ENCODE data around the gene FAM240B. TPM values are rescaled to one million over a fixed set of nuclear protein-coding genes. Genes with fewer than 3 reads are reported as not detected.

Gene FAM240B
- total RNA-seq, 1 donor from 2014 or later, result not detected

GRCh38 chr9:38737246-38737645 is 17.3 kb upstream of the FAM240B start:
- Mint-ChIP-seq H3K36me3 (ENCODE audit: low read depth) (no peaks in the 10 kb centered on the region), H3K4me1 (no peaks in the 10 kb centered on the region), H3K27me3 (no peaks in the 10 kb centered on the region), H3K4me3 (no peak overlapping the region), H3K9me3 (no peaks in the 10 kb centered on the region), H3K27ac (no peak overlapping the region)
- ChIA-PET CTCF (no interaction called here), POLR2A (no interaction called here)
- DNase-seq (no peak), ATAC-seq (ENCODE audit: low read depth) (no peak)
- no peak for TF ChIP-seq CTCF (IDR thresholded peaks at IDR 0.05)
- intact Hi-C loops (cut with micrococcal nuclease), result no loop called here

GRCh38 chr9:38734831-38735230 is 14.9 kb upstream of the FAM240B start:
- Mint-ChIP-seq H3K27me3 (no peaks in the 10 kb centered on the region), H3K27ac (no peak overlapping the region), H3K9me3 (peaks cover 2% of the 10 kb centered on the region), H3K4me3 (no peak overlapping the region), H3K36me3 (ENCODE audit: low read depth) (no peaks in the 10 kb centered on the region), H3K4me1 (no peaks in the 10 kb centered on the region)
- CTCF ChIA-PET, result no interaction called here
- ATAC-seq (ENCODE audit: low read depth) (no peak), DNase-seq (no peak)
- intact Hi-C loops (cut with micrococcal nuclease), result no loop called here
- no peak for TF ChIP-seq CTCF (IDR thresholded peaks at IDR 0.05)
- POLR2A ChIA-PET, result no interaction called here

GRCh38 chr9:38733503-38733902 is 13.6 kb upstream of the FAM240B start:
- DNase-seq, result no peak
- no peak for ATAC-seq (ENCODE audit: low read depth)
- Mint-ChIP-seq H3K36me3 (ENCODE audit: low read depth) (no peaks in the 10 kb centered on the region), H3K4me3 (no peak overlapping the region), H3K4me1 (no peaks in the 10 kb centered on the region), H3K27me3 (no peaks in the 10 kb centered on the region), H3K27ac (no peak overlapping the region), H3K9me3 (peaks cover 2% of the 10 kb centered on the region)
- CTCF ChIA-PET, result no interaction called here
- TF ChIP-seq CTCF (IDR thresholded peaks at IDR 0.05), result no peak
- POLR2A ChIA-PET, result no interaction called here
- intact Hi-C loops (cut with micrococcal nuclease), result no loop called here

GRCh38 chr9:38732885-38733284 is 13.0 kb upstream of the FAM240B start:
- Mint-ChIP-seq H3K27ac (no peak overlapping the region), H3K27me3 (no peaks in the 10 kb centered on the region), H3K36me3 (ENCODE audit: low read depth) (no peaks in the 10 kb centered on the region), H3K9me3 (peaks cover 2% of the 10 kb centered on the region), H3K4me1 (no peaks in the 10 kb centered on the region), H3K4me3 (no peak overlapping the region)
- TF ChIP-seq CTCF (IDR thresholded peaks at IDR 0.05), result no peak
- DNase-seq, result no peak
- ATAC-seq (ENCODE audit: low read depth), result no peak
- CTCF ChIA-PET, result no interaction called here
- intact Hi-C loops (cut with micrococcal nuclease), result no loop called here
- POLR2A ChIA-PET, result no interaction called here

GRCh38 chr9:38727497-38728001 is 7.6 kb upstream of the FAM240B start:
- ATAC-seq (ENCODE audit: low read depth), result no peak
- no peak overlapping the region for H3K4me3 Mint-ChIP-seq
- no peak overlapping the region for H3K27ac Mint-ChIP-seq
- ChIA-PET CTCF (no interaction called here), POLR2A (no interaction called here)
- no peaks in the 10 kb centered on the region for H3K4me1 Mint-ChIP-seq
- TF ChIP-seq CTCF (IDR thresholded peaks at IDR 0.05), result no peak
- intact Hi-C loops (cut with micrococcal nuclease), result no loop called here
- DNase-seq, result no peak
- H3K36me3 Mint-ChIP-seq (ENCODE audit: low read depth), result no peaks in the 10 kb centered on the region
- H3K9me3 Mint-ChIP-seq, result peaks cover 2% of the 10 kb centered on the region
- H3K27me3 Mint-ChIP-seq, result no peaks in the 10 kb centered on the region
